ENCODE data around the gene SLK.

Gene SLK

DNA sequence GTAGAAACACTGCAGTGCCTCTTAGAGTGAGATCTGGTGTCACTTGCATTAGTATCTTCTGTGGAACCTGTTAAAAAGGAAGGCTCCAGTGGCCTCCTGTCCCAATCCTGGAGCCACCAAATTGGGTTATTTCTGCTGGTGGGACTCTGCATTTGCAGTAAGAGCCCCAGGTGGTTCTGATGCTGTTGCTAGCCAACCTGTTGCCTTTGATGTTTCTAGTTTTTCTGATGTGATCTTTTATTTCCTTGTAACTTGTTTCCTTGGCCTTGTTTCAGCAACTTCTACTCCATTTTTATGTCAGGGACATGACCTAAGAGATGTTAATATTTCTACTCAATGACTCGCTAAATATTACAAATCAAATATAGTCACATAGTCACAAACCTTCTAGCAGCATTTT lies 36.5 kb upstream of the SLK start:
- H4K12ac ChIP-seq (ENCODE audit: low read depth, low read length), result no peak overlapping the region
- H2BK120ac ChIP-seq (ENCODE audit: insufficient read depth, low read length, poor library complexity), result peak overlapping the region; percentile 63
- no peak overlapping the region for H3K23ac ChIP-seq (ENCODE audit: low read length)
- H3K79me1 ChIP-seq (ENCODE audit: low read length), result peaks cover 19% of the 10 kb centered on the region
- H3K18ac ChIP-seq (ENCODE audit: low read length), result no peak overlapping the region
- no CpG with 5 or more reads among the region's 1 CpG for WGBS (ENCODE audit: extremely low coverage, insufficient coverage, insufficient read length)
- H4K91ac ChIP-seq (ENCODE audit: low read depth, low read length), result peak overlapping the region; percentile 43
- H3K4ac ChIP-seq (ENCODE audit: low read depth, low read length), result no peak overlapping the region
- no peak overlapping the region for H3K4me2 ChIP-seq (ENCODE audit: low read length)
- peak overlapping the region; percentile 35 for H2BK5ac ChIP-seq (ENCODE audit: low read depth, low read length, poor library complexity)
- no peaks in the 10 kb centered on the region for H3K9me3 ChIP-seq (ENCODE audit: insufficient read depth, low read depth, low read length)
- H2AK5ac ChIP-seq (ENCODE audit: low read length), result no peak overlapping the region
- H3K9ac ChIP-seq (ENCODE audit: low read length), result no peak overlapping the region
- peaks cover 28 to 31% of the 10 kb centered on the region in 2 experiments for H3K4me1 ChIP-seq (ENCODE audit: control insufficient read depth in 1 of 2, insufficient read depth in 2 of 2, low read length in 2 of 2)
- no peak overlapping the region for H4K8ac ChIP-seq (ENCODE audit: low read depth, low read length)
- H3K27ac ChIP-seq (ENCODE audit: low read depth, low read length), result no peak overlapping the region
- H2AFZ ChIP-seq (ENCODE audit: insufficient read depth, low read length, poor library complexity), result no peak overlapping the region
- no peaks in the 10 kb centered on the region for H3K27me3 ChIP-seq (ENCODE audit: insufficient read depth, low read length)
- no peak overlapping the region for H3K4me3 ChIP-seq (ENCODE audit: low read depth, low read length)
- peak overlapping the region; percentile 67 for H2BK12ac ChIP-seq (ENCODE audit: low read length)
- no peaks in the 10 kb centered on the region for H3K36me3 ChIP-seq (ENCODE audit: control insufficient read depth in 1 of 2, insufficient read depth in 2 of 2, low read length in 2 of 2)
- no peaks in the 10 kb centered on the region for H3K79me2 ChIP-seq (ENCODE audit: control insufficient read depth, insufficient read depth, low read length, poor library complexity)
- no peak overlapping the region for H3K14ac ChIP-seq (ENCODE audit: low read length)
- DNase-seq, result no peak

DNA sequence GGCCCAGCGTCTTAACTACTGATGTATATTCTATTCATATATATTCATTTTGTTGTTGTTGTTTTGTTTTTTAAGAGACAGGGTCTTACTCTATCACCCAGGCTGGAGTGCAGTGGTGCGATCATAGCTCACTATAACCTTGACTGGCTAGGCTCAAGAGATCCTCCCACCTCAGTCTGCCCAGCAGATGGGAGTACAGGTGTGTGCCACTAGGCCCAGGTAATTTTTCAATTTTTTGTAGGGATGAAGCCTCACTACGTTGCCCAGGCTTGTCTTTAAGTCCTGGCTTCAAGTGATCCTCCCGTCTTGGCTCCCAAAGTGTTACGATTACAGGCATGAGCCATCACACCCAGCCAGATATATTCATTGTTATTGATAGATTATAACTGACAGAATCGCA lies 36.1 kb upstream of the SLK start:
- Histone ChIP-seq H3K23ac (ENCODE audit: low read length) (no peak overlapping the region), H3K4ac (ENCODE audit: low read depth, low read length) (no peak overlapping the region), H3K79me2 (ENCODE audit: control insufficient read depth, insufficient read depth, low read length, poor library complexity) (no peaks in the 10 kb centered on the region), H3K4me3 (ENCODE audit: low read depth, low read length) (no peak overlapping the region), H3K18ac (ENCODE audit: low read length) (no peak overlapping the region), H3K36me3 (ENCODE audit: control insufficient read depth in 1 of 2, insufficient read depth in 2 of 2, low read length in 2 of 2) (no peaks in the 10 kb centered on the region), H2BK5ac (ENCODE audit: low read depth, low read length, poor library complexity) (peak overlapping the region; percentile 68), H4K12ac (ENCODE audit: low read depth, low read length) (no peak overlapping the region), H3K9ac (ENCODE audit: low read length) (no peak overlapping the region), H3K4me2 (ENCODE audit: low read length) (no peak overlapping the region), H2BK12ac (ENCODE audit: low read length) (peak overlapping the region; percentile 94), H3K9me3 (ENCODE audit: insufficient read depth, low read depth, low read length) (no peaks in the 10 kb centered on the region), H2AFZ (ENCODE audit: insufficient read depth, low read length, poor library complexity) (no peak overlapping the region), H3K79me1 (ENCODE audit: low read length) (peaks cover 19% of the 10 kb centered on the region), H4K8ac (ENCODE audit: low read depth, low read length) (peak overlapping the region; percentile 32), H2AK5ac (ENCODE audit: low read length) (no peak overlapping the region), H3K27ac (ENCODE audit: low read depth, low read length) (peak overlapping the region; percentile 29), H4K91ac (ENCODE audit: low read depth, low read length) (peak overlapping the region; percentile 78), H3K14ac (ENCODE audit: low read length) (peak overlapping the region; percentile 62), H2BK120ac (ENCODE audit: insufficient read depth, low read length, poor library complexity) (peak overlapping the region; percentile 21), H3K4me1 (ENCODE audit: control insufficient read depth in 1 of 2, insufficient read depth in 2 of 2, low read length in 2 of 2) (peaks cover 28 to 30% of the 10 kb centered on the region in 2 experiments), H3K27me3 (ENCODE audit: insufficient read depth, low read length) (no peaks in the 10 kb centered on the region)
- no CpG with 5 or more reads among the region's 6 CpGs for WGBS (ENCODE audit: extremely low coverage, insufficient coverage, insufficient read length)
- DNase-seq, result no peak

GRCh38 chr10:103931603-103932002 lies 35.3 kb upstream of the SLK start:
- Histone ChIP-seq H4K8ac (ENCODE audit: low read depth, low read length) (no peak overlapping the region), H3K23ac (ENCODE audit: low read length) (no peak overlapping the region), H3K27me3 (ENCODE audit: insufficient read depth, low read length) (no peaks in the 10 kb centered on the region), H3K36me3 (ENCODE audit: control insufficient read depth in 1 of 2, insufficient read depth in 2 of 2, low read length in 2 of 2) (no peaks in the 10 kb centered on the region), H3K9me3 (ENCODE audit: insufficient read depth, low read depth, low read length) (no peaks in the 10 kb centered on the region), H2BK120ac (ENCODE audit: insufficient read depth, low read length, poor library complexity) (no peak overlapping the region), H2BK5ac (ENCODE audit: low read depth, low read length, poor library complexity) (peak overlapping the region; percentile 32), H3K4me3 (ENCODE audit: low read depth, low read length) (no peak overlapping the region), H3K79me2 (ENCODE audit: control insufficient read depth, insufficient read depth, low read length, poor library complexity) (no peaks in the 10 kb centered on the region), H4K91ac (ENCODE audit: low read depth, low read length) (peak overlapping the region; percentile 82), H3K4ac (ENCODE audit: low read depth, low read length) (no peak overlapping the region), H3K18ac (ENCODE audit: low read length) (no peak overlapping the region), H4K12ac (ENCODE audit: low read depth, low read length) (no peak overlapping the region), H3K14ac (ENCODE audit: low read length) (no peak overlapping the region), H2BK12ac (ENCODE audit: low read length) (no peak overlapping the region), H2AK5ac (ENCODE audit: low read length) (no peak overlapping the region), H3K27ac (ENCODE audit: low read depth, low read length) (peak overlapping the region; percentile 29), H2AFZ (ENCODE audit: insufficient read depth, low read length, poor library complexity) (no peak overlapping the region), H3K4me2 (ENCODE audit: low read length) (no peak overlapping the region), H3K79me1 (ENCODE audit: low read length) (peaks cover 16% of the 10 kb centered on the region), H3K4me1 (ENCODE audit: control insufficient read depth in 1 of 2, insufficient read depth in 2 of 2, low read length in 2 of 2) (peaks cover 22 to 27% of the 10 kb centered on the region in 2 experiments), H3K9ac (ENCODE audit: low read length) (no peak overlapping the region)
- DNase-seq, result peak; percentile 70 to 89
- WGBS (ENCODE audit: extremely low coverage, insufficient coverage, insufficient read length), result no CpG with 5 or more reads among the region's 2 CpGs

GRCh38 chr10:103932271-103932670 lies 34.7 kb upstream of the SLK start:
- H3K4me2 ChIP-seq (ENCODE audit: low read length), result no peak overlapping the region
- no peak for DNase-seq
- H3K36me3 ChIP-seq (ENCODE audit: control insufficient read depth in 1 of 2, insufficient read depth in 2 of 2, low read length in 2 of 2), result no peaks in the 10 kb centered on the region
- no peak overlapping the region for H3K4me3 ChIP-seq (ENCODE audit: low read depth, low read length)
- no peaks in the 10 kb centered on the region for H3K27me3 ChIP-seq (ENCODE audit: insufficient read depth, low read length)
- H3K9ac ChIP-seq (ENCODE audit: low read length), result no peak overlapping the region
- peak overlapping the region; percentile 55 for H4K8ac ChIP-seq (ENCODE audit: low read depth, low read length)
- no peak overlapping the region for H4K12ac ChIP-seq (ENCODE audit: low read depth, low read length)
- peak overlapping the region; percentile 6 for H2BK120ac ChIP-seq (ENCODE audit: insufficient read depth, low read length, poor library complexity)
- no peaks in the 10 kb centered on the region for H3K79me2 ChIP-seq (ENCODE audit: control insufficient read depth, insufficient read depth, low read length, poor library complexity)
- peaks cover 22 to 27% of the 10 kb centered on the region in 2 experiments for H3K4me1 ChIP-seq (ENCODE audit: control insufficient read depth in 1 of 2, insufficient read depth in 2 of 2, low read length in 2 of 2)
- no peak overlapping the region for H2AFZ ChIP-seq (ENCODE audit: insufficient read depth, low read length, poor library complexity)
- no peak overlapping the region for H3K14ac ChIP-seq (ENCODE audit: low read length)
- no peak overlapping the region for H3K18ac ChIP-seq (ENCODE audit: low read length)
- no peak overlapping the region for H2AK5ac ChIP-seq (ENCODE audit: low read length)
- H3K4ac ChIP-seq (ENCODE audit: low read depth, low read length), result no peak overlapping the region
- H2BK12ac ChIP-seq (ENCODE audit: low read length), result peak overlapping the region; percentile 3
- no peak overlapping the region for H3K23ac ChIP-seq (ENCODE audit: low read length)
- H2BK5ac ChIP-seq (ENCODE audit: low read depth, low read length, poor library complexity), result peak overlapping the region; percentile 54
- peak overlapping the region; percentile 29 for H3K27ac ChIP-seq (ENCODE audit: low read depth, low read length)
- peak overlapping the region; percentile 82 for H4K91ac ChIP-seq (ENCODE audit: low read depth, low read length)
- H3K79me1 ChIP-seq (ENCODE audit: low read length), result peaks cover 16% of the 10 kb centered on the region
- whole genome bisulfite sequencing (ENCODE audit: extremely low coverage, insufficient coverage, insufficient read length), result no CpG with 5 or more reads among the region's 7 CpGs
- no peaks in the 10 kb centered on the region for H3K9me3 ChIP-seq (ENCODE audit: insufficient read depth, low read depth, low read length)

All from trophoblast cell (in vitro differentiated cells and primary cell).